Left kidney (tissue), 8 donors: ENCODE results near the gene BEX2. TPM values are rescaled to one million over a fixed set of nuclear protein-coding genes. Genes with fewer than 3 reads are reported as not detected.
"Not testable (repeated sequence)": the region's sequence is repeated elsewhere in the genome, so short reads cannot be mapped to it uniquely, and the experiment has no call there.

Experiments used
- DNase-seq: peaks from one replicate; pipeline ENCODE4 v3.0.0-alpha.2; 2013
- long read RNA-seq, 8 donors: transcript quantifications; one replicate each; lab custom pipeline, GENCODE V29; 2026
- polyA plus RNA-seq: library from polyadenylated mRNA; unstranded; fragments of 120-200 nt; gene quantifications from one replicate; pipeline ENCODE4 v1.2.1, GENCODE V29; 2013; ENCODE audit not compliant: insufficient read length

BEX2 gene
- 93.2 TPM for polyA plus RNA-seq
- long read RNA-seq, donor 1, transcript BEX2-202 (3 exons, 899 nt) = major isoform, 42 of 105 reads
- long read RNA-seq, donor 1, partial matches to known transcripts = 58 of 105 reads
- long read RNA-seq, donor 1, other reads (novel, unspliced or antisense) = 0 of 105 reads
- long read RNA-seq, donor 2, transcript BEX2-201 (3 exons, 668 nt) = minor isoform, 6 of 64 reads
- long read RNA-seq, donor 2, transcript BEX2-202 (3 exons, 899 nt) = major isoform, 47 of 64 reads
- long read RNA-seq, donor 2, partial matches to known transcripts = 9 of 64 reads
- long read RNA-seq, donor 2, other reads (novel, unspliced or antisense) = 0 of 64 reads
- long read RNA-seq, donor 3, transcript BEX2-202 (3 exons, 899 nt) = major isoform, 51 of 52 reads
- long read RNA-seq, donor 3, partial matches to known transcripts = 0 of 52 reads
- long read RNA-seq, donor 3, other reads (novel, unspliced or antisense) = 0 of 52 reads
- long read RNA-seq, donor 4, transcript BEX2-202 (3 exons, 899 nt) = major isoform, 10 of 11 reads
- long read RNA-seq, donor 4, partial matches to known transcripts = 0 of 11 reads
- long read RNA-seq, donor 4, other reads (novel, unspliced or antisense) = 0 of 11 reads
- long read RNA-seq, donor 5, transcript BEX2-202 (3 exons, 899 nt) = major isoform, 112 of 138 reads
- long read RNA-seq, donor 5, transcript BEX2-201 (3 exons, 668 nt) = minor isoform, 5 of 138 reads
- long read RNA-seq, donor 5, partial matches to known transcripts = 6 of 138 reads
- long read RNA-seq, donor 5, other reads (novel, unspliced or antisense) = 13 of 138 reads
- long read RNA-seq, donor 6, transcript BEX2-202 (3 exons, 899 nt) = major isoform, 42 of 906 reads
- long read RNA-seq, donor 6, partial matches to known transcripts = 788 of 906 reads
- long read RNA-seq, donor 6, other reads (novel, unspliced or antisense) = 68 of 906 reads
- long read RNA-seq, donor 7, transcript BEX2-201 (3 exons, 668 nt) = minor isoform, 8 of 114 reads
- long read RNA-seq, donor 7, transcript BEX2-202 (3 exons, 899 nt) = major isoform, 86 of 114 reads
- long read RNA-seq, donor 7, partial matches to known transcripts = 12 of 114 reads
- long read RNA-seq, donor 7, other reads (novel, unspliced or antisense) = 6 of 114 reads
- long read RNA-seq, donor 8, transcript BEX2-202 (3 exons, 899 nt) = major isoform, 24 of 1,047 reads
- long read RNA-seq, donor 8, partial matches to known transcripts = 978 of 1,047 reads
- long read RNA-seq, donor 8, other reads (novel, unspliced or antisense) = 44 of 1,047 reads

DNA sequence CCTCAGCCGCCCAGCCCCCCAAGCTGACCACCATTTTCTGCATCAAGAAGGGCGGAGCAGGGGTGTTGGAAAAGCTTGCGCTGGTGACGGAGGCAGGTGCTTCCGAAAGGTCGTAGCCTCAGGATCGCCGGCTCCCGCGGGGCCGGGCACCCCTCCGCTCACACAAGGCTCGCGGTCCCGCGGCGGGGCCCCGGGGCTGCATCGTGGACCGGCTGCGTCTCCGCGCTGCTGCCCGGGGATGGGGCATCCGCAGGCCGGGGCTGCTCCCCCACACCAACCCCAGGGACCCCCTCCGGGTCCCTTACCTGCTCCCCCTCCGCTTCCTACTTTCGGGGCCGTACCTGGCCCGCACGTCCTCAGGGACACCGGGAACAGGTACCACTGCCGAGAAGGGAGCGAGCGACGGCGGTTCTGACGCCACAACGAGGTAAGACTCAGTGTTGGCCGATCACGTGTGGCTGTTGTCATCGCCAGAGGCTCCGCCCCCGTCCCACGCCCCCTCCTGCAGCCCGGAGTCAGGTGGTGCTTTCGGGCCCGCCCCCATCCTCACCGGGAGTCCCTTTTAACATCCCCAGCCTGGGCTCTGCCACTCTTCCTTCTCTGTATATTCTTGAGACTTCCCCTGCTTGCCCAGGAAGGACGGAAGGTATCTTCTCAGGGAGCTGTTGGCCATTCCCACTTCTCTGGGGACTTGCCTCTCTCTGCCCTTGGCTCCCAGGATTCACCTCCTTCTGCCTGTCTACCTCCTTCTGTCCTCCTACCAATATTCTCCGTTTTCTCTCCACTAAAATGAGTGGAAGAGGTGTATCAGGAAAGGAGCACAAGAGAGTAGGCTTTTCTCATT is at the start of gene BEX2:
BEX2 (minus strand) TSS at position 436 of the 844 bp plus-strand sequence. CDS start 1,014 bp downstream, outside the sequence.
- peak; percentile 63 for DNase-seq

DNA sequence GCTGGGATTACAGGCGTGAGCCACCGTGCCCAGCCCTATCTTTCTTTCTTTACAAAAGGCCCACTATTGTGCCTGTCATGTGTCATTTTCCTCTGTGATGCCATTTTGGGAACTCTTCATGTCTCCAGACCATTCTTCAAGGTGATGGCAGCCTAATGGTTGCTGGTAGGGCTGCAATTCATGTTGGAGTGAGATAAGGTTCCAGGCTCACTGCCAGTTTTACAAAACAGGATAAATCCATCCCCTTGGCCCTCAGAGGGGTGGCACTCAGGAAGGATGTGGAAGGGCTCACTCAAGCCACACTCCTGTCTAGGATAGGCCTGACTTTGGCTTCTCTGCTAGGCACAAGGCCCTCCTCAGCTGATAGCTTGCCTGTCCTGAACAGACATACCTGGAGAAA is 49.3 kb upstream of the BEX2 start:
- DNase-seq = no peak

- DNase-seq = not testable (repeated sequence)
These were observed 48.8 kb upstream of the BEX2 start for GRCh38 chrX:103359605-103360004.

DNA sequence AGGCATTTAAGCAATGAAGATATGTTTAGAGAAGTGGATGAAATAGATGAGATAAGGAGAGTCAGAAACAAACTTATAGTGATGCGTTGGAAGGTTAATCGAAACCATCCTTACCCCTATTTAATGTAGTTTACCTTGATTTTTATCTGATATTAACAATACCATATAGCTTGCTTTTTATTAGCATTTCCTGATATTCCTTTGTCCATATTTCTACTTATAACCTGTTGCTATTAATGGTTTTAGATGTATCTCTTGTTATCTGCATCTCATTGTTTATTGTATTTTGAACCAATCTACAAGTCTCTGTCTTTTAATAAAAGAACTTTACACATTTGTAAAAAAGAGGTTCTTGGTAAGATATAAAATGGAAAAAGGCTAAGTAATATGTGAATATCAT is 47.1 kb upstream of the BEX2 start:
- DNase-seq = no peak

- peak; percentile 52 for DNase-seq
These were observed 46.1 kb upstream of the BEX2 start for GRCh38 chrX:103356858-103357257.

GRCh38 chrX:103356130-103356798 is 45.5 kb upstream of the BEX2 start, which contains the start of gene TCEAL9:
TCEAL9 (plus strand) TSS chrX:103356506; CDS start chrX:103357685, 1,179 bp downstream.
- peak; percentile 81 for DNase-seq

DNA sequence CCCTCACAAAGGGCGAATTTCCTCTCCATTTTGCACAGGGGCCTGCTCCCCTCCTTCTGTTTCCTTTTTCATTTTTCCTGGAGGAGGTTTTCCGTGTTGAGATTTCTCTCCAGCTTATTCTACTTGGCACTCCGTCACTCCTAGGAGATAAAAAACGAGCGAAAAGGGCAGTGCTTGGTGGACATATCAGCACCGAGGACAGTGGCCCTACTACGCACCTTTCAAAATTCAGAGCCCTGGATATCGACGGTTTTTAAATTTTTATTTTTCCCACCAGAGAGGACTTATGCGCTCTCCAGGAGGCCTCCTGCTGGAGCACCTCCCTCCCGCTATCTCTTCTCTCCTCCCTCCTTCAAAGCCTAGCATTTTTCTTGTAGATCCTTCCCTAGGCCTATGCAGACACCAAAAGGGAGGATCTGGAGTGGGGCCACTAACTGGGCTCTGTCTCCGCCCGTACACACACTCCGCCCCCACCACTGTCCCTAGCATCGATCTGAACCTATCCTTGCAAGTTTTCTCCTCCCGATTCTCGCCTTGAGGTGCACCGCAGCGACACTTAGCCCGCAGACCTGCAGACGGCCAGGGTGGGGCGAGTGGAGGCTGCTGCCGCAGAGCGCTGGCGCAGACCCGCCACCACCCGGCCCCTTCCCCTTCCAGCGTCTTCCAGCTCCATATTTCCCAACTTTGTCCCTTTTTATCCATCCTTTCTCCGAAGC is 37.0 kb upstream of the BEX2 start:
- DNase-seq = no peak

GRCh38 chrX:103344606-103345005 is 33.8 kb upstream of the BEX2 start:
- DNase-seq = no peak

- no peak for DNase-seq
These were observed 32.3 kb upstream of the BEX2 start for GRCh38 chrX:103343105-103343504.

- DNase-seq = no peak
These were observed 27.9 kb upstream of the BEX2 start for GRCh38 chrX:103338663-103339062.

DNA sequence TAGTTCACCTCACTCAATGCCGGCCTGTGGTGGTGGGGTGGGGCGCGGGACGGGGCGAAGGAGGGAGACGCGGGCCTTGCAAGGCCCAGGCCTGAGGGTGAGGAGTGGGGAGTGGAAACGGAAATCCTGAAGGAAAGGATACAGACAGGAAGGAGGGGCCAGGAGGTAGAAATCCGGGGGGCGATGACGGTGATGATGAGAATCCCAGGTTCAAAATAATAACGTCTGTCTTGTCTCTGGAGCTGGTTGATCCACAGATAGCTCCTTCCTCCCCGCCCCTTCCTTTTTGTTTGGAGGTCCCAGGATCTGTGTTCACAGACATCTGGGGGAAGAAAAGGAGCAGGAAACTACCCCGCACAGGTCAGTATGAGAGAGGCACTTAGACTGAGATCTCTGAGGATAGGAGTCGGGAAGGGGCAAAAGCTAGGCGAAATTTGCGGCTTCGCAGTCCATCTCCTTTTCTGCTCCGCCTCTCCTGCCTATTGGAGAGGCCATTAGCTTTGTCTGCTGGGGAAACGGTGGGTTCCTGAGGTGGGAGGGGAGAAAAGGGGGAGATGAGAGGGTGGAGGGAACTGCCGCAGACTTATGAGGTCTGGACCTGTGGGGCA is 20.0 kb upstream of the BEX2 start:
- DNase-seq = peak; percentile 49

DNA sequence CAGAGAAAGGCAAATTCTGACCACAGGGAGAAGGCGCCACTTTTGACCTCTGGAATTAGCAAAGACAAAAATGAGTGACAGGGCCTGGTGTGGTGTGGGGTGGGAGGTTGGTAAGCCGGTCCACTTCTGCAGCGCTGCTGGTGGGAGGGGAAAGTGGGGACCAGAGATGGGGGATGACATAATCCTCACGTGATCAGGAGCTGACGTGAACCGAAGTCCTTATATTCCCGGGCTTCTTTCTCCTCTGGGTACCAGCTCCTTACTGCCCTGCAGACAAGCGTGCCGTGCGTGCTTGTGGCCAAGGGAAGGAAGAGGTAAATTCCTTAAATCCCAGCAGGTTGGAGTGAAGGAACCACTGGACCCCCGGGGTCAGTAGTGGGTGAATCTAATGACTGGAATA is 19.2 kb upstream of the BEX2 start, which contains the start of gene TCEAL7:
TCEAL7 (plus strand) TSS at position 249 of the 400 bp plus-strand sequence. CDS start 1,165 bp downstream, outside the sequence.
- peak; percentile 70 for DNase-seq

GRCh38 chrX:103311399-103311780 is 600 bp upstream of the BEX2 start:
- no peak for DNase-seq

DNA sequence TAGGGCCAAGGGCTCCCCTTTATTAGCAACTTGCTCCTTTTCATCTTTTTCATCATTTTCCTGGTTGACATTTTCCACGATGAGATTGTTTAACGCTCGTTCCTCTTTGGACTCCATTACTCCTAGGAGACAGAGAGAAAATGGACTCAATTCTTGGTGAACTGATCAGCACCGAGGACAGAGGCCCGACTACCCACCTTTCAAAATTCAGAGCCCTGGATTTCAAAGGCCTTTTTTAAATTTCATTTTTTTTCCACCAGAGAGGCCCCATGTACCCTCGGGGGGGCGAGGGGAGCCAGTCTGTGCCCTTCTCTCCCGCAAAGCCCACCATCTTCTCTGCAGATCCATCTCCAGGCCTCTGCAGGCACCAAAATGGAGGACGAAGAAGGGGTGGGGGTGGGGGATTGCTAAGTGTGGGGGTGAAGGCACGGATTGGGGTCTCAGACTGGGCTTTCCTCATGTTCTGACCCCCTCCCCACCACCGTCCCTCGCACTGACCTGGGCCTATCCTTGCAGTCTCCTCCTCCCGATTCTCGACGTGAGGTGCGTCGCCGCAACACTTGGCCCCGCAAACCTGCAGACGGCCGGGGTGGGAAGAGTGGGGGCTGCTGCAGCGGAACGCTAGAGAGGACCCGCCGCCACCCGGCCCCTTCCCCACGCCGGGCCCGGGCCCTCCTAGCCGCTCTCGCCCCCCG is 783 bp downstream of the BEX2 start:
- no peak for DNase-seq

- DNase-seq = not testable (repeated sequence)
These were observed 5.1 kb downstream of the BEX2 start for GRCh38 chrX:103305666-103306065.

DNA sequence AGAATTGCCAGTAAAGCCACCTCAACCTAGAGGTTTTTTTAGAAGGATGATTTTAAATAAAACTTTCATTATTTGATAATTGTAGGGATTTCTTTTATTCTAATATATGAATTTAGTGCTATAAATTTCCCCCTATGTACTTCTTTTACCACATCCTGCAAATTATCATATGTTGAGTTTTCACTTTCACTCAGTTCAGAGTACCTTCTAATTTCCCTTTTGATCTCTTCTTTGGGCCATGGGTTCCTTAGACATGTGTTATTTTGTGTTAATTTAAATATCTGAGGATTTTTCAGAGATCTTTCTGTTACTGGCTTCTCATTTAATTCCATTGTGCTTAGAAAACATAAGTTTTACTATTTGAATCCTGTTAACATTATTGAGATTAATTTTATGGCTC is 6.1 kb downstream of the BEX2 start:
- DNase-seq = no peak

- no peak for DNase-seq
These were observed 17.7 kb downstream of the BEX2 start for GRCh38 chrX:103293118-103293517.

DNA sequence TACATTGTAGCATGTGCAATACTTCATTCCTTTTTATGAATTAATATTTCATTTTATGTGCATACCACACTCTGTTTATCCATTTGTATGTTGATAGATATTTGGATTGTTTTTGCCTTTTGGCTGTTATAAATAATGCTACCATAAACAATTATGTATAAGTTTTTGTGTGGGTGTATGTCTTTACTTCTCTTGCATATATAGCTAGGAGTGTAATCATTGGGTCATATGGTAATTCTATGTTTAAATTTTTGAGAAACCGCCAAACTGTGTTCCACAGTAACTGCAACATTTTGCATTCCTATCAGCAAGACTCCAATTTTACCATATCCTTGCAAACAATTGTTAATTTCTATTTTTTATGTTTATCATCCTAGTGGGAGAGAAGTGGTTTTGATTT is 31.2 kb downstream of the BEX2 start:
- DNase-seq = no peak

- DNase-seq = peak; percentile 61
These were observed 34.2 kb downstream of the BEX2 start, which contains the start of gene TCEAL5 for GRCh38 chrX:103276581-103277002. TCEAL5 (minus strand) TSS chrX:103276750; CDS start chrX:103274563, 2,187 bp downstream.
